TTC549 (cell line): Measurements from ENCODE around the gene CENPP.

Experiments
- FAIRE-seq: peaks from 2 replicates; lab custom pipeline; 2012; peaks lifted over from hg19 to GRCh38; lab: Jason Lieb, UNC

The CENPP gene

DNA sequence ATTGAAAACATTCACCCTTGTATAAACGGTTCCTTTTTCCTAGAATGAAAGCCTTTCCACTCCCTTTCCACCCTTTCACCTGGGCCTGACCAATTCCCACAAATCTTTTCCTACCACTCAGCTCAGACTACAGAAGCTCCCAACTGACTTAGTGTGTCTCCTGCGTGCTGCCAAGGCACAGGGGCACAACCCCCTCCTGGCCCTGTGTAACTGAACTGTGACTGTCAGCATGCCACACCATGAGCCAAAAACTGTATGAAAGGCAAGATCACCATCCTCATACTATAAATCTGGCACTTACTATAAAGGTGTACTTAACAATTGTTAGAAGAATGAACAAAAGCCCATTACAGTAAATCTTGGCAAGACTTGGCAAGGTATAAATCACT lies 12.1 kb upstream of the CENPP start:
- FAIRE-seq = no peak

DNA sequence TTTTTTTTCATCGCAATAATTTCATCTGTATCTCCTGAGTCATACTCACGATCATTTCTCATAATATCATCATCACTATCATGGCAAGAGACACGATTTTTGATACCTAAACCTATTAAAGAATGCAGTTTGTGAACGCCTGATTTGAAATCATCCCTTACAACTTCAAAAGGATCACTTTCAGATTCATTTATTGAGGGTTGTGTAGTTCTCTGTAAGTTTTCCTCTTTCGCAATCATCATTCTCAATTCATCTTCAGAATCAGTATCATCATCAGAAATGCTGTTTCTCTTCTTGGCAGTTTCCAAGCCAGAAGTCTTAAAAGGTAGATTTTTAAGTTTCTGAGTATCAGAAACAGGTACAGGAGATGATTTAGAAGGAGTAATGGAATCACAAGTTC lies 10.3 kb upstream of the CENPP start:
- no peak for FAIRE-seq

DNA sequence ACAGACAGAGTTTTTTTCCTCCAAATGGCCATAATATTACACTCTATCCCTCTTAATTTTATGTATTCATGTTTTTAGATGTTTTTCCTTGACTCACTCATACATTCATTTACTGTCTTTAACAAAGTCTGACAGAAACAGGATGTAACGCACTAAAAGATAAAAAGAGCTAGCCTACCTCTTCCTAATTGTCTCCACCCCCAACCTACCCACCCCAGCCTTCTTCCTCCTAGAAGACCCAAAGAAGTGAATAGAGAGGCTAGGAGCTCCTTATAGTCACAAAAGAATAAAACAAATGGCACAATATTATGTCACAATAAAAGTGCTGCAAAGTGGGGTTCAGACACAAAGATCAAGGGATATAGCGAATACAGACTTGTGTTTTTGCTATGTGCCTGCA lies 1.3 kb upstream of the CENPP start:
- FAIRE-seq = no peak

DNA sequence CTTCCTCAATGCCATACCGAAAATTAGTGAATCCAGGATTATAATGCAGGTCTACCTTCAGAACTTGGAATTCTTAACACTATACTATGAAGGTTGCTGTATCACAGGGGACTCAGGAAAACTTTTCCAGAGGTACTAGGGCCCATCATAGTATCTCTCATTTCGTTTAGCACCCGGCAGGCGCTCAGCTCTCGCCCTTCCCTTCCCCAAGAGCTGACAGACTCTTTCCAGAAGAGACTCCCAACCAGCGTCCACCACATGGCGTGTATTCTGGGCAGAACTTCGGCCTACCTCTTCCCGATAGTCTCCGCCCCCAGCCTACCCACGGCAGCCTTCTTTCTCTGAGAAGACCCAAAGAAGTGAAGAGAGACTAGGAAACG lies 874 bp upstream of the CENPP start:
- FAIRE-seq = no peak

DNA sequence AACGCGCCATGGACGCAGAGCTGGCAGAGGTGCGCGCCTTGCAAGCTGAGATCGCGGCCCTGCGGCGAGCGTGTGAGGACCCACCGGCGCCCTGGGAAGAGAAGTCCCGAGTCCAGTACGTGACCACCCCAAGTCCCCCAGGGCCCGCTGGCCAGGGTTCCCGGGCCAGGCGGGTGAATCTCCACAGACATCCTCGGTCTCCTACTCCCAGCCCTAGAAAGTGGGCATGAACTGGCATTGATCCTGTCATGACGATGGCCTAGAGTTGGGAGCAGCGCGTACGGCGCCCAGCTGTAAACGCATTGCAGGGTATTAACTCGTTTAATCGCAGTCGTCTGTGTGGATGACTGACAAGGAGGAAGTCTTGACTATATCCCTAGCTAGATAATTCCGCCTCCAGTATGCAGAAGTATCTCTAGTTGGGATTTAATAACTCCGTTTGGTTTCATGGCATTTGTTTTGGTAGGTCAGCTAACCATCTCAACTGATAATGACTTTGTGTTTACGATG lies 293 bp downstream of the CENPP start:
- FAIRE-seq = no peak

DNA sequence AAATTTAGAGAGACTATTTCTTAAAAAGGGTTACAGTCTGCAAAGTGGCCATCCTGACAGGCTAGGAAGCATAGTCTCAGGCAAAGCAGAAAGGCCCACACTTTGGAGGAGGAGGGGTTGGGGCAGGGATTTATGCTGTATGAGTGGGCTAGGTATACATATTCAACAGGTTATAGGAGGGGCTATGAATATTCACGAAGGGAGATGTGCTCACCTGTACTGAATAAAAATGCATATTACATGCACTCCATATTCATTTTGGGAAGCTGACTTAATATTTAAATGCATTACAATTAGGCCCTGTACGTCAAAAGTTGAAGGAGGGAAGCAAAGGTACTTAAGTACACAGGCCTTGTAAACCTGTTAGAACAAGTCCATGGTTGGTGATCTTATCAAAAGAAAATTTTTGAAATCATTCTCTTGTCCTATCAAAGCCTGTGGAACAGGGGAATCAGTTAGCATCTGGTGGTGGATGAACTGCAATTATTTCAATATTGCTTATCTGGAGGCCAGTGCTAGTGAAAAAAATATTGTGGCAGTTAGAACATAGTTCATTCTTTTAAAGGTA lies 1.6 kb downstream of the CENPP start:
- FAIRE-seq = no peak

DNA sequence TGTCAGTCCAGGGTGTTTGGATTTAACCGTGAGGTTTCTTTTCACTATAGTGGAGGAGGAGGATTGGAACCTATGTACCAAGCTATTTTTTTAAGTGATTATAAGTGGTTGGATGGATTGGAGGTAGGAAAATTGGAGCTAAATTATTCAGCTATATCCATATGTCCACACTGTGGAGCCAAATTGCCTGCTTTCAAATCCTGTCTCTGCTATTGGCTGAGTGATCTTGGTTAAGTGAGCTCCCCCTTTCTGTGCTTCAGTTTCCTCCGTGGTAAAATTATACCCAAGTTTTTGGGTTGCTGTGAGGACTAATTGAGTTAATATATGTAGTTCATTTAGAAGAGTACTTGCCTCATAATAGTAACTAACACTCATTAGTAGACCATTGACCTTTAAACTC lies 2.5 kb downstream of the CENPP start:
- no peak for FAIRE-seq

DNA sequence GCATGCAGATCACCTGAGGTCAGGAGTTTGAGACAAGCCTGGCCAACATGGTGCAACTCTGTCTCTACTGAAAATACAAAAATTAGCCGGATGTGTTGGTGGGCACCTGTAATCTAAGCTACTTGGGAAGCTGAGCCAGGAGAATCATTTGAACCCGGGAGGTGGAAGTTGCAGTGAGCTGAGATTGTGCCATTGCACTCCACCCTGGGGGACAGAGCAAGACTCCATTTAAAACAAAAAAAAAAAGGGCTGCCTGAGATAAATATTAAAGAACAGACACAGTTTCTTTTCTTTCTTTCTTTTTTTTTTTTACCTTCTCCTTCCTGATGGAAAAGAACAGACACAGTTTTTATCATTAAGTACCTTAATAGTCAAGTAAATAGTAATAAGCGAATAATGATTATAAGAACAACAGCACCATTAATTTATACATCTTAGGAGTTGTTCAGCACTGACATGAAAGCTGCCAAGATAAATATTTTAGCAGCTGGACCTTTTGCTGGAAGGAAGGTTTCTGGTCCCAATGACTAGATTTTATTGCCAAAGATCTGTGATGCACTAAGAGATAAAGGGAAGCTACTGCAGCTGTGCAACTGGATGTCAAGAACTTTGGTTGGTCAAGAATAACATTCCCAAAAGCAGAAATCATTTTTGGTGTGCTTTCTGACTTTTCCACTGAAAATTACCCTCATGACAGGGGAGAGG lies 7.0 kb downstream of the CENPP start:
- FAIRE-seq = no peak

DNA sequence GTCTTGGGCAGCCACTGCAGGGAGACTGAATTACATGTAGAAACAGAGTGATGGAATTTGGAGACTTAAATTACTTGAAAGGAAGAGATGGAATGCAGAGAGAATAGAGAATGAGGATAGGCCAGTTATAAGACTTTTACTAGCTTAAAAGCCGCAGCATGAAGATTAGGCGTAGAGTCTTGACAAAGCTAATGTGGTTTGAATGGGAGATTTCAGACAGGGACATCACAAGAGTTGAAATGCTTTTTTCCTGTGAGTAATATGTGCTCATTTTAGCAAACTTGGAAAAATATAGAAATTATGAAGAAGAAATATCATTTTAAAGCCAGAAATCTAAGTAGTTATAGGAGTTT lies 7.5 kb downstream of the CENPP start:
- FAIRE-seq = no peak

DNA sequence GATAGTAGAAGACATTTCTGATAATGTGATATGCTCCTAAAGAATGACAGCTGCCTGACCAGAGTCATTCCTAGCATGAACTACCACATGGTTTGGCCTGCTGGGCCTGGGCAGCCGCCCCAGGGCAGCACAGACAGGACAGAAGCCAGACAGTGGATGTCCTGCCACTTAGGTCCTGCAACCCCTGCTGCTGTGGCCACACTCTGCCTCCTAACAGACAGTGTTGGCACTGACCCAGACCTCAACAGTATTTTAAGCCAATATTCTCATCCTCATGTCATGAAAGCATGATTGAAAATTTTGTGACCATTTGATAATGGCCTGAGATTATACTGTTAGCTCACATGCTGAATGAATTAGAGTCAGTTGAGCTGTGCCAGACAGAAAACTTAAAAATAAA lies 15.8 kb downstream of the CENPP start:
- no peak for FAIRE-seq

DNA sequence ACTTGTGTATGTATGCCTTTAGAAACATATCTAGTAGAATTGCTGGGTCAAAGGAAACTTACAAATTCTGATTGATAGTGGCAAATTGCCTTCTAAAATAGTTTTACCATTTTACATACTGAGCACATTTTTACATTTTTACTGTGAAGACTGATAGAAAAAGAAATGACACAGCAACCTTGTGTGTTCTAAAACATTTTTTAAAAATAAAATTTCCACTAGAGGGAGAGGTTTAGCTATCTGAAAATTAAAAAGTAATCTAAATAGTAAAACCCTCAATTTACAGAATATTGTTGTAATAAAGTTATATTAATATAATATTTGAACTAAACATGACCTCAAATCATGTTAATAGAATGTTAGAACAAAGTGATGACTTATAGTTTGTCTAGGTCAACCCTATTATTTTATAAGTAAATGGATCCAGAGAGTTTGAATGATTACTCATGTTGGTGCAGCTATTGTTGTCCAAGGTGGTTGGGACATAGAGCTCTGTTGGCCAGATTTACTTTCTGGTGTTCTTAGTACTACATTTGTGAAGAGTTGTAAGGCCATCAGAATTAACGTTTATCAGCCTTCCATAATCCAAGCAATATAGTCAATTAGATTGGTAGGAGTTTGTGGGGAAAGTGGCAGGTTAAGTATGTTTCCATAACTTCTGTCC lies 17.2 kb downstream of the CENPP start:
- FAIRE-seq = no peak

DNA sequence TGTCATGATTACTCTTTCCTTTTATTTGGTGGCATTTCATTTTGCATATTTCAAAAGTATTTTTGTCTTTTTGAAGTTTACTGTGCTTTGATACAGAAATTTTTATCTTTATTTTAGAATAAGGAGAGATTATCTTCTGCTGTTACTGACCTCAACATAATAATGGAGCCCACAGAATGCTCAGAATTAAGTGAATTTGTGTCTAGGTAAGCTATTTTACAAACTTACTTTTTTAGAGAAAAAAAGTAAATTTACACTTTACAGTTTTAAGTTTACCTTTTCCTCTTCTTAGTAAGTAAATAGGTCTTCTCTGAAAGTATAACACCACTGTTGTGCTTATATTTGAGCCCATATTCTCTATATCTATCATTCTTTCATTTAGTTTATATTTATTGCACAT lies 19.8 kb downstream of the CENPP start:
- FAIRE-seq = no peak

DNA sequence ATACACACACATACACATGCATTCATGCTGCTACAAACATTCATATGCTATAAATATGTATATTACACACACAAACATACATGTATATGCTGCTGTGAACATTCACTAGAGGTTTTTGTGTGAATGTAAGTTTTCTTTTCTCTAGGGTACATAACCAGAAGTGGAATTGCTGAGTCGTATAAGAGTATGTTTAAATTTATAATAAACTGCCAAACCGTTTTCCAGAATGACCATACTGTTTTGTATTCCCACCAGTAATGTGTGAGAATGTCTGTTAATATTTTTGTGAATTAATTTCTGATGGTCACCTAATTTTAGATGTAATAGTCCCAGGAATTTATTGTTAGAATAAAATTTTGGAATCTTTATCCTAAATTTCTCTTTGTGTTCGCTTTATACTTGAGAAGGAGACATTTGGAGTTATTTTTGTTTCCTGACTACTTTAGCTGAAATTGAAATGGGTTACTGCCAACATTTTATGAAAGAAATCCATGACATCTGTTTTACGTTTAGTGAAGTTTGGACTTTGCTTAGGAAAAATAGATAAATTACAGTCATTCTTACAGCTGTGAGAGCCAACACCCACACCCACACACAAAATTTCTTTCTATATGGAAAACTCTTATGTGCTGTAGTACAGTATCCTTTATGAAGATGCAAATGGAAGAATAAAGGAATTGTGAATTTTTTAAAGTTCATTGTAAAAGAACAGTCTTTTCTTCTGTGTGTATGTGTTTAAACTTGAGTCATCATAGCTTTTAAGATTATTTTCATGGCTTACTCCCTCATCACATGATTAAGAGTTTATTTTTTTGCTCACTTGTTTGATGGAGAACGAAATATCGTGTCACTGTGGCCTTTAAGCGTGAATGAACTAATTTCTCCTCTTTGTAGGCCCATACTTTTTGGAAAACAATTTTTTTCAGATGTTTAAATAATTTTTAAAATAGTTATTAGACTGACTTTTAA lies 24.3 kb downstream of the CENPP start:
- FAIRE-seq = no peak

DNA sequence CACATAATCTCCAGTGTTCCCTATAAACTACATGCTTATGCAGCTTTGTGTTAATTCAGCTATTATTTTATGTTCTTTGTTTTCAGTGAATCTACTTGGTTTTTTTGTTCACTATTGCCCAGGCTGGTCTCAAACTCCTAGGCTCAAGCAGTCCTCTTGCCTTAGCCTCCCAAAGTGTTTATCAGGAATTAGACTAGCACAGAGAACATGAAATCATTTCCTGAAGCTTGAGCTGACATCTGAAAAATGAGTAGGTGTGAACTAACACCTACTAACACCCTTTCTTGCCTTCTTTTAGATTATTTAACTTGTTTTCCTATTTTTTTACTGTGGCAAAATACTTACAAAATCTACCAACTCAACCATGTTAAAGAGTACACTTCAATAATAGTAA lies 25.0 kb downstream of the CENPP start:
- no peak for FAIRE-seq

DNA sequence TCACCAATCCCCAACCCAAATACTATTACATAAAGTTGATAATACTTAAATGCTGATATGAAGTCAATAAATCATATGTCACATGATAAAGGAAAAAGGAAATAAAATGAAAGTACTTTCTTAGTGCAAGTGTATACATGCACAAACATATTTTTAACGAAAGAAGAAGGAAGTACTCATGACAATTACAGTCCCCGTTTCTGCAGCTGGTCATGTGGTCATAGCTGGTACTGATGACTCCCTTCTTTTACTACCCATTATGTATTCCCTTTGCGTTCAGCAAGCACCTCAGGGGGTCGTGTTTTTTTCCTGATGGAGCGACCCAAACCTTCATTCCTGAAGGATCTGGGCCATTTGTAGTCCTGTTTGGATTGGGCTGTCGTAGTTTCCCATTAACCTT lies 27.3 kb downstream of the CENPP start:
- no peak for FAIRE-seq

DNA sequence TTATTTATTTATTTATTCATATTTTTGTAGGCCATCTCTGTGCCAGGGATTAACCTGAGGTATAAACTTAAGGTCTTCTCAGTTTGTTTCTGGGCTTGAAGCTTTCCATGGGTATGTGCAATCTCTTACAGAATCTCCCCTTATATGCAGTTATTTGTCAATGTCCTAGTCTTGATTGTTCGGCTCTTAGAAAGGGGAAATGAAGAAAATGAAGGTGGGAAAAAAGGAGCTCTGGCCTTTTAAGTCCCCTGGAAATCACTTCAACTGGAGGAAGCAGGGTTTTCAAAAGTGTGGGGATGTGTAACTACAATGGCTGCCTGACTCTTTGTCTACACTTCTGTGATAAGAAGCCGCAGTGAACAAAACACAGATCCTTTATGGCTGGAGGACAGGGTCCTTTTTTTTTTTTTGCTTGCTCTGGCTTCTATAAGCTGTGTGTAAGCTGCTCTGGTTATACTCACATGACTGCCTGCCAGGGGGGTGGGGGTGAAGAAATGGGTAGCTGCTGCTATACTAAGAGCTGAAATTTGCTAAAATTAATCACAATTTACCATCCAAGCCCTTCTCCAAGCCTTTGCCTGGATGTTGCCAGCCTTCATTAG lies 33.7 kb downstream of the CENPP start:
- FAIRE-seq = no peak

DNA sequence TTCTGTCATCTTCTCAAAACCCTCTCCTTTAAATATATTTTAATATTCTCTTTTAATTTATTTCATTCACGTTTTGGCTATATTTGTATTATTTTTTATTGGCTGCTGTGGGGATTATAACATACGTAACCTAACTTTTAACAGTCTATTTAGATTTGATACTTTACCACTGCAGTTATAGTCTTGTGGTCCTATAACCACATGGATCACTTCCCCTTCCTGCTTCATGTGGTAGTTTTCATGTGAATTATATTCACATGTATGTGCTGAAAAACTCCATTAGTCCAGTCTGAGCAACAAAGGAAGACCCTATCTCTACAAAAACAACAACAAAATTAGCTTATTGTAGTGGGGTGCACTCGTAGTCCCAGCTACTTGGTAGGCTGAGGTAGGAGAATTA lies 34.3 kb downstream of the CENPP start:
- FAIRE-seq = no peak

DNA sequence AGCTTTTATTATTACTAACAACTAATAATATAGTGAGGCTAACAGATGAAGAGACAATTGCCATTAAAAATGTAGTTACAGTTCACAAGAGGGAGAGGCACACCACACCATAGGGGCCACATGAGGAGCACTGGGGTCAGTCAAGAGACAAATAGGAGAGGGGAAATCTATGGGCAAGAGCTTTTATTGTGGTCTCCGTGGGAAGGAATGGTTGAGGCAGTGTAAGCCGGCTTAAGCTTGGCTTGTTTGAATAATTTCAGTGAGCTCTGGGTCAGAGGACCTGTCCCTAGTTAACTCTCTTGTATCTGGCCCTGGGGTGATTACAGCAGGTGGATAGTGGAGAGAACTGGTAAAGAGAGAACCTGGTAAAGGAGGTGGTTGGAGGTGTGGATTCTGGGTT lies 43.3 kb downstream of the CENPP start:
- FAIRE-seq = no peak

DNA sequence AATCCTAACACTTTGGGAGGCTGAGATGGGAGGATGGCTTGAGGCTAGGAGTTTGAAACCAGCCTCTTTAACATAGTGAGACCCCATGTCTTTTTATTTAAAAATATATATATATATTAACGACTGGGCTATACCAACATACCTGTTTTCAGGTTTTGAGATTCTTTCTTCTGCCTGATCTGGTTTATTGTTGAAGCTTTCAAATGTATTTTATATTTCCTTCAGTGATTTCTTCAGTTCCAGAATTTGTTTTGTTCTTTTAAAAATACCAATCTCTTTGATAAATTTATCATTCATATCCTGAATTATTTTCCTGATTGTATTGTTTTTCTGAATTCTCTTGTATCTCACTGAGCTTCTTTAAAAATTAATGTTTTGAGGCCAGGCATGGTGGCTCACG lies 47.4 kb downstream of the CENPP start:
- FAIRE-seq = no peak

DNA sequence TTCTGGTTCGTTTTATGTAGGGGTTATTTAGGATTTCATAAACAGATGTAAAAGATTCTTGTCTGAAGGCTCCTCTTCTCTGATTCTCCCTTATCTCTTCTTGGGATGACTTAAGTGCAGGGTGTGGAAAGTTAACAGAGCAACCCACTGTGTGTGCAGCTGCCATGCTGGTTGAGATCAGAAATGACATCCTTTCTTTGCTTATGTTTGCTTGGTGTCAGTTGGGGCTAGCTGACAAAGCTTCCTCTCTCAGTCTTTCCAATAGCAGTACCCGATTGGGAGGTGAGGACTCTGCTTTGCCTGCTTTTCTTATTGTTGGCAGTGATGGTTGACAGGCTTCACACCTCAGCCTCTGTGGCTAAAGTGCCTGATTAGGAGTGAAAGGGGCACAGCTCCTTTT lies 52.1 kb downstream of the CENPP start:
- FAIRE-seq = no peak

DNA sequence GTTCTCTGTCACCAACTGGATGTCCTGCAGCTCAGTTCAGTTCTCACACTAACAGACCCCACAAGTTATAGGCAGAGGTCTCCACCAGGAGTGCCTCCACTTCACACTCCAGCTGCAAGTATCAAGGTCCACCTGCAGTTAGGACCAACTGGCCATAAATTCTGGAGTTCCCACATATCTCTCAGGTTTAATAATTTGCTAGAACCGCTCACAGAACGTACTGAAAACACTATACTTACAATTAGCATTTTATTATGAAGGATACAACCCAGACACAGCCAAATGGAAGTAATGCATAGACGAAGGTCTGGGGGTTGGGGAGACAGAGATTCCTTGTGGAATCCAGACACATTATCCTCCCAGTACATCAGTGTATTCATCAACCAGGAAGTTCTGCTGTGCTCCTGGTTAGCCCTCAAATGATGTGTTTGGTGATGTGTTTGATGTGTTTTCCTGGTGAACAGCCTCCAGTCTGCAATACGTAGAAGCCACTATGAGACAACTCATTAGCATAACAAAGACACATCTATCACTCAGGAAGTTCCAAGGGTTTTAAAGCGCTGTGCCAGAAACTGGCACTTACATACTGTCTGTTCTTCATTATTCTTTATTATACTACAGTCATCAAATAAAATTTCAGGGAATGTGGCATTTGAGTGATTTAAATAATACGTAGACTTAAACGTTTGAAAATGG lies 53.3 kb downstream of the CENPP start:
- FAIRE-seq = no peak

DNA sequence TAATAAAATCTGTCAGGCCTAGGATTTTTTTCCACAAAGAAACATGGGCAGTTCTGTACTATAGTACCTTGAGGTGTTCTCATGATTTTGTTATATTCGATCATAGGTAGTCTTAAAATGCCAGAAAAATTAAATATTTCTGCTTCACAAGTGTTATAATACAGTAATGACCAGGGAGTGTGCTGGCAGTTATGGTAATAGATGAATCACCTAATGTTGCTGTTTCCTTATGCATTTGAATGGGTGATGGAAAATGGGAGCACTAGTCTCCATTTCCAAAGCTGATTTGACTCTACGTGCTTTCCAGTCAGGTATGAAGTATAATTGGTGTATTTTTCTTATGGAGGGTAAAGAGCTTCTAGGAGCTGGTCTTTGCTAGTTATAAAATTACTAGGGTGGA lies 54.9 kb downstream of the CENPP start:
- no peak for FAIRE-seq
